Natural killer cell (primary cell): Measurements from ENCODE around the gene ZNF75A. TPM values are rescaled to one million over a fixed set of nuclear protein-coding genes. Genes with fewer than 3 reads are reported as not detected.
A peak's percentile ranks its signal among the peaks of the same experiment; 100 is the strongest.

Source experiments
- ATAC-seq, 3 donors: fragments of 150-1000 bp in 2 of 3; fragments of 200-7000 bp in 1 of 3; cut with Tn5 transposase; 1 replicate in 1 of 3; 2 replicates in 2 of 3; pipeline ENCODE4 v1.10.0; 2021; ENCODE audit warnings: mild to moderate bottlenecking in 2 of 3, moderate library complexity in 2 of 3
- DNase-seq, 2 donors: peaks; one replicate each; pipeline versions ENCODE4 v3.0.0 to v3.0.0-alpha.2; 2013 to 2021; ENCODE audit warnings: mixed read lengths in 1 of 2
- H3K27ac ChIP-seq: one replicate; pipeline ENCODE4 v1.5.1; 2013; ENCODE audit warnings: mild to moderate bottlenecking, low read length
- H3K27me3 ChIP-seq: one replicate; pipeline ENCODE4 v1.6.1; 2013; ENCODE audit warnings: low read length; ENCODE audit not compliant: control insufficient read depth, insufficient read depth
- H3K36me3 ChIP-seq: one replicate; pipeline ENCODE4 v1.6.1; 2013; ENCODE audit warnings: low read length; ENCODE audit not compliant: control insufficient read depth, insufficient read depth
- H3K4me1 ChIP-seq: one replicate; pipeline ENCODE4 v1.6.1; 2013; ENCODE audit warnings: low read length; ENCODE audit not compliant: control insufficient read depth, insufficient read depth
- H3K4me3 ChIP-seq: one replicate; pipeline ENCODE4 v1.5.1; 2013; ENCODE audit warnings: low read length
- H3K9me3 ChIP-seq: one replicate; pipeline ENCODE4 v1.6.1; 2013; ENCODE audit warnings: low read length; ENCODE audit not compliant: control insufficient read depth, insufficient read depth
- H3K27ac Mint-ChIP-seq, 2 donors: one replicate each; pipeline ENCODE4 v1.8.0; 2022; ENCODE audit warnings: mild to moderate bottlenecking in 2 of 2, mixed read lengths in 2 of 2, moderate library complexity in 1 of 2
- H3K27me3 Mint-ChIP-seq, 2 donors: one replicate each; pipeline ENCODE4 v1.8.0; 2022; ENCODE audit warnings: low read depth in 2 of 2, mixed read lengths in 2 of 2
- H3K36me3 Mint-ChIP-seq: one replicate; pipeline ENCODE4 v1.8.0; 2022; ENCODE audit warnings: mixed read lengths
- H3K4me1 Mint-ChIP-seq, 2 donors: one replicate each; pipeline ENCODE4 v1.8.0; 2022; ENCODE audit warnings: mixed read lengths in 2 of 2
- H3K4me3 Mint-ChIP-seq: one replicate; pipeline ENCODE4 v1.8.0; 2022; ENCODE audit warnings: mild to moderate bottlenecking, moderate library complexity, mixed read lengths
- H3K9me3 Mint-ChIP-seq, 2 donors: one replicate each; pipeline ENCODE4 v1.8.0; 2022; ENCODE audit warnings: mixed read lengths in 2 of 2
- WGBS: methylation state at CpG from one replicate; pipeline ENCODE4 v1.1.7; 2013; ENCODE audit warnings: missing lambda C conversion rate; ENCODE audit not compliant: insufficient coverage; 5-methylcytosine and 5-hydroxymethylcytosine counted together
- intact Hi-C: fragments of 100-400 bp; cut with micrococcal nuclease; formaldehyde crosslinking; loops from one replicate; pipeline ENCODE4 v1.14.2; 2022
- total RNA-seq, 4 donors: library from RNA; stranded (reverse); fragments of 120-200 nt in 1 of 4; gene quantifications; one replicate each; pipeline versions ENCODE4 v1.2.3 to v1.2.4, GENCODE V29; 2013 to 2022
- TF ChIP-seq, protein P1 (sequence below): fragments of 200-600 bp; IDR thresholded peaks from one replicate; pipeline ENCODE4 v1.8.0; 2022; ENCODE audit warnings: antibody characterized with exemption

Gene ZNF75A
- total RNA-seq = 10 to 100 TPM; 30.6 to 44.6 (median 39.0) TPM
- 83.5 TPM for total RNA-seq (2013)

- Mint-ChIP-seq H3K4me3 (peak within 1 kb of the TSS; percentile 76), H3K27ac (peak within 1 kb of the TSS; percentile 81 to 84), H3K9me3 (peaks cover 5 to 17% of the 10 kb centered on the region in 2 donors), H3K4me1 (peaks cover 11 to 21% of the 10 kb centered on the region in 2 donors), H3K27me3 (no peaks in the 10 kb centered on the region), H3K36me3 (peaks cover 27% of the 10 kb centered on the region)
- TF ChIP-seq, protein P1, sequence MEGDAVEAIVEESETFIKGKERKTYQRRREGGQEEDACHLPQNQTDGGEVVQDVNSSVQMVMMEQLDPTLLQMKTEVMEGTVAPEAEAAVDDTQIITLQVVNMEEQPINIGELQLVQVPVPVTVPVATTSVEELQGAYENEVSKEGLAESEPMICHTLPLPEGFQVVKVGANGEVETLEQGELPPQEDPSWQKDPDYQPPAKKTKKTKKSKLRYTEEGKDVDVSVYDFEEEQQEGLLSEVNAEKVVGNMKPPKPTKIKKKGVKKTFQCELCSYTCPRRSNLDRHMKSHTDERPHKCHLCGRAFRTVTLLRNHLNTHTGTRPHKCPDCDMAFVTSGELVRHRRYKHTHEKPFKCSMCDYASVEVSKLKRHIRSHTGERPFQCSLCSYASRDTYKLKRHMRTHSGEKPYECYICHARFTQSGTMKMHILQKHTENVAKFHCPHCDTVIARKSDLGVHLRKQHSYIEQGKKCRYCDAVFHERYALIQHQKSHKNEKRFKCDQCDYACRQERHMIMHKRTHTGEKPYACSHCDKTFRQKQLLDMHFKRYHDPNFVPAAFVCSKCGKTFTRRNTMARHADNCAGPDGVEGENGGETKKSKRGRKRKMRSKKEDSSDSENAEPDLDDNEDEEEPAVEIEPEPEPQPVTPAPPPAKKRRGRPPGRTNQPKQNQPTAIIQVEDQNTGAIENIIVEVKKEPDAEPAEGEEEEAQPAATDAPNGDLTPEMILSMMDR = no peak
- H3K27me3 ChIP-seq = no peaks in the 10 kb centered on the region
- H3K9me3 ChIP-seq = peaks cover 39% of the 10 kb centered on the region
- peaks cover 20% of the 10 kb centered on the region for H3K4me1 ChIP-seq
- DNase-seq (peak; percentile 80 to 93), ATAC-seq (peak; percentile 92 to 98 (median 93))
- H3K27ac ChIP-seq = peak within 1 kb of the TSS; percentile 89
- intact Hi-C loops = loop anchor here (1.0 to 10.0 kb wide), 2 partner anchors 22 to 59 kb away; partner anchors contain the start of gene ZNF263
- H3K36me3 ChIP-seq = peaks cover 11% of the 10 kb centered on the region
- WGBS = 2% methylated on average over 103 of the region's 103 CpGs
- H3K4me3 ChIP-seq = peak within 1 kb of the TSS; percentile 74
These were observed at the start of gene ZNF75A, which contains the start of gene TIGD7 for GRCh38 chr16:3305109-3306068. Gene ZNF75A, plus strand, starts transcription at chr16:3305497. Its CDS starts 2,932 bp downstream, at chr16:3308429. Gene TIGD7, minus strand, starts transcription at chr16:3305430. Its CDS starts 4,816 bp downstream, at chr16:3300614.

DNA sequence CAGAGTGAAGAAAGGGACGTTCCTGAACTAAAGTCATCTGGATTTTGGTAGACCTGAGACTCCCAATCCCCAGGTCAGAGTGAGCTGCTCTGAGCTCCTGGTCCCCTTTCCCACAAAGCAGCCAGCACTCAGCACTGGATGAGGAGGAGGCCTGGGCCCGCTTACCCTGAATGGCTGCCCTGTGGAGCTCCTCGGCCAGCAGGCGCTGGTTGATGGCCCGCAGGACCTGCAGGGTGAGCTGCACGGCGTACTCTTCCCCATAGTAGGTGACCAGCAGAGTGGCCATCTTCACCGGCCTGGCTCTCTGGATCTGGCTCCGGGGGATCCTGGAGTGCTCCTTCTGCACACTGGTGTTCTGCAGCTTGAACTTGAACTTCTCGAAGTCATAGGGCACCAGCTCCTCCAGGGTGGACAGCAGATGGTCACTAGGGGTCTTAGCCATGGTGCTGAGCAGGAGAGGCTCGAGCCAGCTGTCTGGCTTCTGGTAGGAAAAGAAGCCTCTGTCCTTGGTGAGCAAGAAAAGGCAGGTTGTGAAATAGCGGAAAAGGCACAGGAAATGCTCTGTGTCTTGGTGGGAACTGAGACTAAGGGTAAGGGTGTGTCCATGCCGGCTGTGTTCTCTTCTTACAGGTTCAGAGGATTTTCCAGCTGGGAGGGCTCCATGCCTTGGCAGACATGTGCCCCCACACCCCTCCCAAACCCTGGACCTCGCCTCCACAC is 49.0 kb upstream of the ZNF75A start, which contains the start of gene MEFV:
Gene MEFV, minus strand, starts transcription at position 488 of the 720 bp plus-strand sequence. Its CDS starts 46 bp downstream, at position 442.
- Histone ChIP-seq H3K27me3 (no peaks in the 10 kb centered on the region), H3K4me3 (peak within 1 kb of the TSS; percentile 16), H3K36me3 (no peaks in the 10 kb centered on the region), H3K9me3 (no peaks in the 10 kb centered on the region), H3K27ac (no peak within 1 kb of the TSS), H3K4me1 (peaks cover 6% of the 10 kb centered on the region)
- peak in 1 of 3 donors; percentile 42 for ATAC-seq
- no peak within 1 kb of the TSS for H3K27ac Mint-ChIP-seq
- TF ChIP-seq, protein P1 = no peak
- H3K9me3 Mint-ChIP-seq = no peaks in the 10 kb centered on the region
- H3K27me3 Mint-ChIP-seq = peaks cover 9 to 11% of the 10 kb centered on the region in 2 donors
- H3K4me1 Mint-ChIP-seq = no peaks in the 10 kb centered on the region
- intact Hi-C loops = no loop called here
- H3K4me3 Mint-ChIP-seq = no peak within 1 kb of the TSS
- no peaks in the 10 kb centered on the region for H3K36me3 Mint-ChIP-seq
- no peak for DNase-seq
- 81% methylated on average over 14 of the region's 14 CpGs for WGBS

DNA sequence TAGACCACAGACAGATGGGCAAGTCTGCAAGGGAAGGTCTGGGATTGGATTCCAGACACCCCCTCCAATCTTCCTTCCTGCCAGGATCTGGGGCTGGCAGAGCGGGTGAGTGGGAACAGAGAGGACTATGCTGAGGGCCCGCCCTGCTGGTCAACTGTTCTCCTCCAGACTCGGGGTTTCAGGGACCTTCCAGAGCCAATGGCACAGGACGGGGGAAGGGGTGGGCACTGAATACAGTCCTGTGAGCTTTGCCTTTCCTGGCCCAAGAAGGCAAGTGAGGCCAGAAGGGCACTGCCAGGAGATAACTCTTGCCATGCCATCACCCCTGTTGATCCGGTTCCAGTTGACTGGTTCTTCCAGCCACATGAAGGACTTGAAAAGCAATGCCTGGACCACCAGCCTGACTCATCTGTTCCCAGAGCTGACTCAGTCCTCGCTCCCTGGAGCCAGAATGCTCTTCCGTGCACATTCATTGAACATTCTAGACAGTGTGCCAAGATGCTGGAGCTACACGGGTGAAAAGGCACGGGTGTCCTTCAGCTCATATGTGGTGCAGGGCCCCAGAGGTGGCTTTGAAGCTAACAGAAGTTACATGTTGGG is 48.3 kb upstream of the ZNF75A start:
- Mint-ChIP-seq H3K4me1 (no peaks in the 10 kb centered on the region), H3K27me3 (peaks cover 7 to 9% of the 10 kb centered on the region in 2 donors), H3K27ac (no peak overlapping the region), H3K36me3 (no peaks in the 10 kb centered on the region), H3K4me3 (no peak overlapping the region), H3K9me3 (no peaks in the 10 kb centered on the region)
- Histone ChIP-seq H3K4me1 (peaks cover 6% of the 10 kb centered on the region), H3K4me3 (no peak overlapping the region), H3K36me3 (no peaks in the 10 kb centered on the region), H3K9me3 (no peaks in the 10 kb centered on the region), H3K27ac (no peak overlapping the region), H3K27me3 (no peaks in the 10 kb centered on the region)
- TF ChIP-seq, protein P1 = no peak
- WGBS = 84% methylated on average over 9 of the region's 9 CpGs
- DNase-seq = no peak
- intact Hi-C loops = no loop called here
- ATAC-seq = no peak
